OCI-LY3 (cell line): Measurements from ENCODE around the gene CHN1.

Source experiments
- CTCF ChIP-seq: fragments of 200-600, 300-600 bp; sonication (generic); IDR thresholded peaks from 2 replicates; pipeline ENCODE4 v1.5.1; 2014; ENCODE audit warnings: antibody characterized with exemption, low read length, low read depth
- EZH2phosphoT487 ChIP-seq: fragments of 200-600 bp; shearing (Covaris generic); IDR thresholded peaks from 2 replicates; pipeline ENCODE4 v1.6.1; 2018; ENCODE audit warnings: antibody characterized with exemption, mixed run types, low read depth

GRCh38 chr2:175035806-175036205, 30.6 kb upstream of the CHN1 start:
- no peak for TF ChIP-seq CTCF
- TF ChIP-seq EZH2phosphoT487, result no peak
